Smooth muscle cell (in vitro differentiated cells): Measurements from ENCODE around the gene PDILT. TPM values are rescaled to one million over a fixed set of nuclear protein-coding genes. Genes with fewer than 3 reads are reported as not detected.

Source experiments
- DNase-seq: peaks from one replicate; lab custom pipeline; 2025; ENCODE audit not compliant: unreplicated experiment; lab: John Stamatoyannopoulos, UW
- H2AFZ ChIP-seq: fragments of 200-600 bp; sonication (generic); 2 replicates; pipeline ENCODE4 v1.6.0; 2016; ENCODE audit warnings: antibody characterized with exemption, low read depth, mild to moderate bottlenecking
- H3F3A ChIP-seq: fragments of 200-600 bp; sonication (generic); 2 replicates; pipeline ENCODE4 v1.6.0; 2017; ENCODE audit warnings: antibody characterized with exemption, low read depth
- H3K27ac ChIP-seq: fragments of 200-600 bp; sonication (generic); 2 replicates; pipeline ENCODE4 v1.5.1; 2016; ENCODE audit warnings: low read depth, mild to moderate bottlenecking
- H3K27me3 ChIP-seq: fragments of 200-600 bp; sonication (generic); 2 replicates; pipeline ENCODE4 v1.6.1; 2016; ENCODE audit warnings: low read depth, mild to moderate bottlenecking
- H3K36me3 ChIP-seq: fragments of 200-600 bp; sonication (generic); 2 replicates; pipeline ENCODE4 v1.5.1; 2016; ENCODE audit warnings: low read depth
- H3K4me1 ChIP-seq: fragments of 200-600 bp; sonication (generic); 2 replicates; pipeline ENCODE4 v1.5.1; 2016; ENCODE audit warnings: low read depth
- H3K4me2 ChIP-seq: fragments of 200-600 bp; sonication (generic); 2 replicates; pipeline ENCODE4 v1.6.0; 2016; ENCODE audit warnings: mild to moderate bottlenecking
- H3K4me3 ChIP-seq: fragments of 200-600 bp; sonication (generic); 2 replicates; pipeline ENCODE4 v1.5.1; 2016; ENCODE audit warnings: mild to moderate bottlenecking
- H3K79me2 ChIP-seq: fragments of 200-600 bp; sonication (generic); 2 replicates; pipeline ENCODE4 v1.6.0; 2016; ENCODE audit warnings: low read depth, mild to moderate bottlenecking
- H3K9ac ChIP-seq: fragments of 200-600 bp; sonication (generic); 2 replicates; pipeline ENCODE4 v1.6.0; 2016; ENCODE audit warnings: low read depth
- H3K9me3 ChIP-seq: fragments of 200-600 bp; sonication (generic); replicated peaks from 2 replicates; pipeline ENCODE4 v1.5.1; 2016; ENCODE audit warnings: low read depth
- H4K20me1 ChIP-seq: fragments of 200-600 bp; sonication (generic); 2 replicates; pipeline ENCODE4 v1.6.0; 2016; ENCODE audit warnings: low read depth
- CTCF ChIP-seq: fragments of 200-600 bp; sonication (generic); IDR thresholded peaks from 2 replicates; pipeline ENCODE4 v1.5.1; 2017; ENCODE audit warnings: borderline replicate concordance, mild to moderate bottlenecking, antibody characterized with exemption; ENCODE audit not compliant: insufficient read depth, poor library complexity, severe bottlenecking
- WGBS: methylation state at CpG from one replicate; pipeline ENCODE4 v1.1.7; 2016; ENCODE audit warnings: low lambda C conversion rate; 5-methylcytosine and 5-hydroxymethylcytosine counted together
- polyA plus RNA-seq: library from polyadenylated mRNA; unstranded; fragments of >200 nt; fragmentation: Nextera tagmentation; extraction: Ambion mirVana; gene quantifications from 2 replicates; pipeline ENCODE4 v1.2.1, GENCODE V29; 2016
- total RNA-seq: library from RNA; depleted of rRNA; stranded (reverse); fragments of >200 nt; gene quantifications from 2 replicates; pipeline ENCODE4 v1.2.3, GENCODE V29; 2014

The PDILT gene
- total and polyA plus RNA-seq, 2 experiments from 2014 or later, result not detected

- H4K20me1 ChIP-seq, result no peaks in the 10 kb centered on the region
- H3K4me1 ChIP-seq, result no peaks in the 10 kb centered on the region
- H3K36me3 ChIP-seq, result no peaks in the 10 kb centered on the region
- no peak for DNase-seq
- no peak overlapping the region for H3K4me3 ChIP-seq
- no peaks in the 10 kb centered on the region for H3K79me2 ChIP-seq
- H3K9ac ChIP-seq, result no peak overlapping the region
- H3K27ac ChIP-seq, result no peak overlapping the region
- no peaks in the 10 kb centered on the region for H3K27me3 ChIP-seq
- TF ChIP-seq CTCF, result no peak
- H3F3A ChIP-seq, result no peaks in the 10 kb centered on the region
- H3K4me2 ChIP-seq, result no peak overlapping the region
- no peaks in the 10 kb centered on the region for H3K9me3 ChIP-seq
- H2AFZ ChIP-seq, result no peak overlapping the region
- WGBS, result 87% methylated on average over 8 of the region's 8 CpGs
Observed at GRCh38 chr16:20332411-20332810, 72.1 kb downstream of the PDILT start.

GRCh38 chr16:20331635-20332034 is 72.9 kb downstream of the PDILT start:
- no peaks in the 10 kb centered on the region for H4K20me1 ChIP-seq
- 94% methylated on average over 5 of the region's 5 CpGs for WGBS
- H3K27me3 ChIP-seq, result no peaks in the 10 kb centered on the region
- H3K9me3 ChIP-seq, result no peaks in the 10 kb centered on the region
- H3K4me3 ChIP-seq, result no peak overlapping the region
- H3K27ac ChIP-seq, result no peak overlapping the region
- H3K9ac ChIP-seq, result no peak overlapping the region
- H3F3A ChIP-seq, result no peaks in the 10 kb centered on the region
- H3K4me2 ChIP-seq, result no peak overlapping the region
- H3K79me2 ChIP-seq, result no peaks in the 10 kb centered on the region
- H2AFZ ChIP-seq, result no peak overlapping the region
- no peaks in the 10 kb centered on the region for H3K4me1 ChIP-seq
- TF ChIP-seq CTCF, result no peak
- no peak for DNase-seq
- no peaks in the 10 kb centered on the region for H3K36me3 ChIP-seq

GRCh38 chr16:20329392-20330138 is 75.0 kb downstream of the PDILT start:
- DNase-seq, result no peak
- WGBS, result 81% methylated on average over 5 of the region's 5 CpGs

More at GRCh38 chr16:20329392-20330138, 75.0 kb downstream of the PDILT start:
- Histone ChIP-seq H3F3A (no peaks in the 10 kb centered on the region), H3K79me2 (no peaks in the 10 kb centered on the region), H3K9me3 (no peaks in the 10 kb centered on the region), H2AFZ (no peak overlapping the region), H3K9ac (no peak overlapping the region), H3K4me2 (no peak overlapping the region), H4K20me1 (no peaks in the 10 kb centered on the region), H3K27ac (no peak overlapping the region), H3K36me3 (no peaks in the 10 kb centered on the region), H3K4me1 (no peaks in the 10 kb centered on the region), H3K4me3 (no peak overlapping the region), H3K27me3 (no peaks in the 10 kb centered on the region)
- no peak for TF ChIP-seq CTCF
